IMR-90 (cell line): Measurements from ENCODE around the gene METTL1. TPM values are rescaled to one million over a fixed set of nuclear protein-coding genes. Genes with fewer than 3 reads are reported as not detected.
"Not testable (repeated sequence)": the region's sequence is repeated elsewhere in the genome, so short reads cannot be mapped to it uniquely, and the experiment has no call there.

Experiments used
- ATAC-seq: fragments of 200-7000 bp; cut with Tn5 transposase; 2 replicates; pipeline ENCODE4 v1.9.1; 2020; ENCODE audit warnings: low read depth, mild to moderate bottlenecking, moderate library complexity
- BruUV-seq: library from RNA; stranded (reverse); fragments of 400-500 nt; replicated peaks from 2 replicates; lab custom pipeline; 2021; lab: Mats Ljungman, UMichigan
- CTCF ChIA-PET: fragments of 300-600 bp; formaldehyde crosslinking; extraction: SDS; loops from one replicate; lab custom pipeline; 2021; ENCODE audit warnings: antibody characterized with exemption; lab: Yijun Ruan, JAX
- POLR2A ChIA-PET: fragments of 300-600 bp; sonication (Branson Sonifier 250); formaldehyde crosslinking; loops from one replicate; lab custom pipeline; 2022; ENCODE audit warnings: antibody characterized with exemption; ENCODE audit not compliant: unreplicated experiment; lab: Charles Lee
- DNase-seq: peaks from one replicate; pipeline ENCODE4 v3.0.0; 2013
- H2AFZ ChIP-seq: replicated peaks from 2 replicates; pipeline ENCODE3; 2013; ENCODE audit warnings: low read length, mild to moderate bottlenecking; ENCODE audit not compliant: poor library complexity
- H2AK5ac ChIP-seq: 2 replicates; pipeline ENCODE4 v1.6.1; 2013; ENCODE audit warnings: low read depth, low read length, inconsistent platforms
- H2AK9ac ChIP-seq: replicated peaks from 2 replicates; pipeline ENCODE3; 2013; ENCODE audit warnings: mild to moderate bottlenecking, low read depth, low read length, moderate library complexity; ENCODE audit not compliant: poor library complexity
- H2BK120ac ChIP-seq: 2 replicates; pipeline ENCODE4 v1.6.1; 2013; ENCODE audit warnings: low read depth, low read length, inconsistent platforms
- H2BK15ac ChIP-seq: 3 replicates; pipeline ENCODE4 v1.6.1; 2013; ENCODE audit warnings: low read depth, low read length, inconsistent platforms
- H2BK20ac ChIP-seq: 2 replicates; pipeline ENCODE4 v1.6.1; 2013; ENCODE audit warnings: low read depth, mild to moderate bottlenecking, inconsistent platforms, low read length, moderate library complexity
- H2BK5ac ChIP-seq: 2 replicates; pipeline ENCODE4 v1.6.1; 2013; ENCODE audit warnings: mild to moderate bottlenecking, low read depth, low read length, inconsistent platforms; ENCODE audit not compliant: poor library complexity, severe bottlenecking
- H3K14ac ChIP-seq: replicated peaks from 2 replicates; pipeline ENCODE4 v1.6.1; 2013; ENCODE audit warnings: low read depth, low read length, inconsistent platforms
- H3K18ac ChIP-seq: 2 replicates; pipeline ENCODE4 v1.6.1; 2013; ENCODE audit warnings: low read depth, low read length, control low read depth
- H3K23ac ChIP-seq: 2 replicates; pipeline ENCODE4 v1.6.1; 2013; ENCODE audit warnings: low read depth, low read length, inconsistent platforms
- H3K27ac ChIP-seq: 2 replicates; pipeline ENCODE4 v1.5.1; 2013; ENCODE audit warnings: mild to moderate bottlenecking, control low read depth, low read length; ENCODE audit not compliant: insufficient read depth
- H3K27me3 ChIP-seq: 2 replicates; pipeline ENCODE4 v1.6.1; 2013; ENCODE audit warnings: low read length; ENCODE audit not compliant: control insufficient read depth, insufficient read depth
- H3K36me3 ChIP-seq: 2 replicates; pipeline ENCODE4 v1.6.1; 2013; ENCODE audit warnings: low read length, mixed read lengths; ENCODE audit not compliant: control insufficient read depth, insufficient read depth
- H3K4ac ChIP-seq: 2 replicates; pipeline ENCODE4 v1.6.1; 2013; ENCODE audit warnings: low read depth, low read length, inconsistent platforms
- H3K4me1 ChIP-seq: 2 replicates; pipeline ENCODE4 v1.6.1; 2013; ENCODE audit warnings: low read length, mixed read lengths; ENCODE audit not compliant: control insufficient read depth, insufficient read depth
- H3K4me2 ChIP-seq: 2 replicates; pipeline ENCODE4 v1.6.1; 2013; ENCODE audit warnings: low read depth, mild to moderate bottlenecking, control low read depth, low read length, moderate library complexity
- H3K4me3 ChIP-seq: 2 replicates; pipeline ENCODE4 v1.5.1; 2013; ENCODE audit warnings: low read depth, mild to moderate bottlenecking, control low read depth, low read length, moderate library complexity; ENCODE audit not compliant: insufficient read depth
- H3K56ac ChIP-seq: 2 replicates; pipeline ENCODE4 v1.6.1; 2013; ENCODE audit warnings: low read length, inconsistent platforms; ENCODE audit not compliant: insufficient read depth; ENCODE audit errors: extremely low read depth
- H3K79me1 ChIP-seq, 2 experiments: 2 replicates each; pipeline ENCODE4 v1.6.1; 2013; ENCODE audit warnings: low read length in 2 of 2, inconsistent platforms in 1 of 2, low read depth in 1 of 2
- H3K9ac ChIP-seq: 2 replicates; pipeline ENCODE4 v1.6.1; 2013; ENCODE audit warnings: low read depth, low read length, control low read depth
- H3K9me1 ChIP-seq: 2 replicates; pipeline ENCODE4 v1.6.1; 2013; ENCODE audit warnings: low read length, inconsistent platforms; ENCODE audit not compliant: insufficient read depth
- H3K9me3 ChIP-seq: 2 replicates; pipeline ENCODE4 v1.6.1; 2013; ENCODE audit warnings: low read length; ENCODE audit not compliant: control insufficient read depth, insufficient read depth
- H4K20me1 ChIP-seq: 2 replicates; pipeline ENCODE4 v1.6.1; 2013; ENCODE audit warnings: low read length, inconsistent platforms; ENCODE audit not compliant: insufficient read depth
- H4K5ac ChIP-seq: 2 replicates; pipeline ENCODE4 v1.6.1; 2013; ENCODE audit warnings: mild to moderate bottlenecking, low read depth, low read length, control low read depth
- H4K8ac ChIP-seq, 2 experiments: 2 replicates each; pipeline ENCODE4 v1.6.1; 2013; ENCODE audit warnings: low read depth in 2 of 2, low read length in 2 of 2, control low read depth in 1 of 2, inconsistent platforms in 1 of 2
- H4K91ac ChIP-seq: 2 replicates; pipeline ENCODE4 v1.6.1; 2013; ENCODE audit warnings: low read depth, low read length, inconsistent platforms; ENCODE audit not compliant: insufficient read depth
- RAD21 ChIP-seq: IDR thresholded peaks from 2 replicates; pipeline ENCODE4 v1.6.1; 2012; ENCODE audit warnings: low read length, improper control_type of control experiment
- WGBS, 2 experiments: methylation state at CpG; one replicate each; pipeline versions ENCODE4 v1.1.5 to v1.1.7; 2013; ENCODE audit warnings: missing lambda C conversion rate in 2 of 2; ENCODE audit not compliant: insufficient read length in 1 of 2; ENCODE audit errors: extremely low coverage in 2 of 2; 5-methylcytosine and 5-hydroxymethylcytosine counted together
- dilution Hi-C: fragments of 300-500 bp; cut with HindIII; formaldehyde crosslinking; loops from one replicate; pipeline ENCODE4 v1.14.3; 2018; ENCODE audit warnings: low sequenced_read_pairs; ENCODE audit not compliant: unreplicated experiment
- in situ Hi-C: fragments of 300-500 bp; cut with MboI; formaldehyde crosslinking; loops from 3 replicates; pipeline ENCODE4 v1.14.3; 2019; ENCODE audit warnings: low sequenced_read_pairs, inconsistent platforms, mixed read lengths
- intact Hi-C: fragments of 100-400 bp; cut with micrococcal nuclease; formaldehyde crosslinking; loops from 2 replicates; pipeline ENCODE4 v1.10.0; 2022
- polyA plus RNA-seq, 3 experiments: library from polyadenylated mRNA; depleted of rRNA; stranded (reverse); fragments of >200 nt; gene quantifications; 2 replicates each; pipeline ENCODE4 v1.2.3, GENCODE V29; 2012; ENCODE audit warnings: low replicate concordance in 1 of 3
- total RNA-seq: library from RNA; depleted of rRNA; stranded (reverse); fragments of >200 nt; gene quantifications from 2 replicates; pipeline ENCODE4 v1.2.3, GENCODE V29; 2012
- TF ChIP-seq, protein P1 (sequence below): fragments of 150-350 bp; IDR thresholded peaks from 2 replicates; pipeline ENCODE4 v1.6.1; 2016; ENCODE audit warnings: low read depth, mild to moderate bottlenecking, low read length, moderate library complexity, borderline replicate concordance

The METTL1 gene
- total and polyA plus RNA-seq, 2 of the 4 experiments (the other 2 are of a cell fraction): 12.4 to 27.5 TPM

DNA sequence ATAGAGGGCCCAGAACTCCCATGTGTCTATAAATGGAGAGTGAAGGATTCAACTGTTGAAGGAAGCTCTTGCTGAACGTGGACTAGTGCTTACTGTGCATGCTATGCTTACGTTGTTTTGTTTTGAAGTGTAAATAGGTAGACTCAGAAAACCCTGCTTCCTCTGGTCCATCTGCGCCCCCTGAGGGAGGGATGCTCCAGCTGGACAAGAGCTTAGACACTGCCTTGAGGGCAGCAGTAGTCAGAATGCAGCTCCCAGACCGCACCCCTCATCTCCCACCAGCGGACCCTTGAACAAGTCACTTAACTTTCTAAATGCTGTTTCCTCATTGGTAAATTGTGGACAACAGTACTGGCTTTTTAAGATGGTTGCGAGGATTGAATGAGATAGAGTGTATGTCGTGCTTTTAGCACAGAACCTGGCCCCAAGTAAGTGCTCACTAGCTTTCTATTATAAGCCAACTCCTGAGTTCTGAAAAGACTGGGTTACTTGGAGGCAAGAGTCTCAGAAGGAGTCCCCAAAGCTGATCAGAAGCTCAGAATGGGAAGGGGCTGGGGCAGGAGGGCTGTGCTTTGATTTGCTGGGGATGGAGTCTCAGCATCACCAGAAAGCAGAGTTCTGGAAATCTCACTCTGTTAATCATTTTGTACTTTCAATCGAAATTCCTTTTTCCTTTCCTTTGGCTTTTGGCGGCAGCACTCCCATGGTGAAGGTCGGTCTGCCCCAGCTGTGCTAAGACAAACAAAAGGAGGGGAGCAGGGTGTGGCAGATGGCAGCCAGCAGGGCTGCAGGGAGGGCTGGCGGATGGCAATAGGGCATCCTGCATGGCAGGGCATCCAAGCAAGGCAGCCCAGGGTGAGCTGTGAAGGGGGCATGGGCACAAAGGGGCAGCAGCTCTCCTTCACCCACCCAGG lies 48.9 kb downstream of the METTL1 start (continued):
- TF ChIP-seq, protein P1, sequence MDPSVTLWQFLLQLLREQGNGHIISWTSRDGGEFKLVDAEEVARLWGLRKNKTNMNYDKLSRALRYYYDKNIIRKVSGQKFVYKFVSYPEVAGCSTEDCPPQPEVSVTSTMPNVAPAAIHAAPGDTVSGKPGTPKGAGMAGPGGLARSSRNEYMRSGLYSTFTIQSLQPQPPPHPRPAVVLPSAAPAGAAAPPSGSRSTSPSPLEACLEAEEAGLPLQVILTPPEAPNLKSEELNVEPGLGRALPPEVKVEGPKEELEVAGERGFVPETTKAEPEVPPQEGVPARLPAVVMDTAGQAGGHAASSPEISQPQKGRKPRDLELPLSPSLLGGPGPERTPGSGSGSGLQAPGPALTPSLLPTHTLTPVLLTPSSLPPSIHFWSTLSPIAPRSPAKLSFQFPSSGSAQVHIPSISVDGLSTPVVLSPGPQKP: no peak
- no peak for TF ChIP-seq RAD21

- DNase-seq, H3K4me1 ChIP-seq, H3K4me2 ChIP-seq, BruUV-seq, H2AFZ ChIP-seq, H3K9ac ChIP-seq, H3K9me1 ChIP-seq, ATAC-seq, H2BK15ac ChIP-seq, H2BK20ac ChIP-seq, H2AK9ac ChIP-seq, H2BK120ac ChIP-seq, H3K27me3 ChIP-seq, H3K79me1 ChIP-seq, H3K14ac ChIP-seq, H3K18ac ChIP-seq, H4K91ac ChIP-seq, H3K4me3 ChIP-seq, H3K56ac ChIP-seq, POLR2A ChIA-PET, in situ Hi-C loops, H2BK5ac ChIP-seq, H4K5ac ChIP-seq, H2AK5ac ChIP-seq, H3K9me3 ChIP-seq, H3K27ac ChIP-seq, dilution Hi-C loops, H4K20me1 ChIP-seq, intact Hi-C loops, H3K23ac ChIP-seq, H3K4ac ChIP-seq, H4K8ac ChIP-seq: not testable (repeated sequence)
- H3K36me3 ChIP-seq: peaks cover 34% of the 10 kb centered on the region
- CTCF ChIA-PET: interaction anchor here (0.6 kb wide), 2 partner anchors 19 to 146 kb away, joined by 3 read pairs; no protein-coding TSS in a partner anchor
- 100% methylated on average over 2 of the region's 16 CpGs; no CpG with 5 or more reads in 1 of the 2 experiments for WGBS, 2 experiments
Observed at GRCh38 chr12:57721846-57722608, 49.9 kb downstream of the METTL1 start.
